Upper lobe of left lung (tissue), 6 donors: ENCODE results near the gene MRM3. TPM values are rescaled to one million over a fixed set of nuclear protein-coding genes. Genes with fewer than 3 reads are reported as not detected.
"Not testable (repeated sequence)": the region's sequence is repeated elsewhere in the genome, so short reads cannot be mapped to it uniquely, and the experiment has no call there.

ENCODE experiments used
- ATAC-seq, 2 donors: fragments of 200-7000 bp; cut with Tn5 transposase; one replicate each; pipeline ENCODE4 v1.9.1; 2022; ENCODE audit warnings: mild to moderate bottlenecking in 2 of 2, moderate library complexity in 2 of 2; ENCODE audit not compliant: low FRiP score in 2 of 2
- DNase-seq, 2 donors: peaks; one replicate each; pipeline ENCODE4 v3.0.0-alpha.2; 2019 to 2020
- H3K27ac ChIP-seq, 4 donors: fragments of 200-600 bp; sonication (generic); one replicate each; pipeline ENCODE4 v1.5.1; 2016 to 2019
- H3K27me3 ChIP-seq, 4 donors: fragments of 200-600 bp; sonication (generic); one replicate each; pipeline ENCODE4 v1.5.1; 2017 to 2019
- H3K36me3 ChIP-seq, 4 donors: fragments of 200-600 bp; sonication (generic); one replicate each; pipeline ENCODE4 v1.5.1; 2016 to 2019
- H3K4me1 ChIP-seq, 4 donors: fragments of 200-600 bp; sonication (generic); one replicate each; pipeline ENCODE4 v1.5.1; 2018 to 2019
- H3K4me3 ChIP-seq, 4 donors: fragments of 200-600 bp; sonication (generic); one replicate each; pipeline ENCODE4 v1.5.1; 2017 to 2019; ENCODE audit warnings: mild to moderate bottlenecking in 2 of 4, moderate library complexity in 1 of 4
- H3K9me3 ChIP-seq, 4 donors: fragments of 200-600 bp; sonication (generic); one replicate each; pipeline ENCODE4 v1.5.1; 2018 to 2019
- EP300 ChIP-seq, 4 donors: sonication (generic); formaldehyde crosslinking; IDR thresholded peaks; one replicate each; pipeline ENCODE4 v1.5.1; 2017; ENCODE audit warnings: antibody characterized with exemption in 4 of 4, control low read depth in 2 of 4
- POLR2A ChIP-seq, 4 donors: fragments of 450-650 bp; IDR thresholded peaks; one replicate each; pipeline ENCODE4 v1.5.1; 2016 to 2017; ENCODE audit warnings: antibody characterized with exemption in 4 of 4, mild to moderate bottlenecking in 2 of 4
- POLR2AphosphoS5 ChIP-seq, 2 donors: sonication (generic); formaldehyde crosslinking; IDR thresholded peaks; one replicate each; pipeline ENCODE4 v1.5.1; 2017; ENCODE audit warnings: antibody characterized with exemption in 2 of 2
- WGBS, 2 donors: methylation state at CpG; one replicate each; pipeline ENCODE4 v1.1.5; 2017 to 2018; 5-methylcytosine and 5-hydroxymethylcytosine counted together
- total RNA-seq, 6 donors: library from RNA; depleted of rRNA in 4 of 6; stranded (reverse); fragments of >200 nt in 4 of 6; gene quantifications; one replicate each; pipeline versions ENCODE4 v1.1.0 to v1.2.1, GENCODE V29; 2016 to 2021
- TF ChIP-seq, protein P1 (sequence below), 6 experiments: fragments of 450-650 bp in 4 of 6; fragments of 200-600 bp in 2 of 6; sonication (generic) in 2 of 6; IDR thresholded peaks; one replicate each; pipeline ENCODE4 v1.5.1; 2016 to 2019; ENCODE audit warnings: antibody characterized with exemption in 6 of 6
- donor health status: DM: no; HTN: no; CAD: no; lungs with moderate emphysema.
- donor health status: DM: no; HTN: yes; CAD: no; lungs with severe emphysema.

MRM3 gene
- total RNA-seq, 6 donors from 2014 or later, result 9.8 to 17.8 (median 13.2) TPM

DNA sequence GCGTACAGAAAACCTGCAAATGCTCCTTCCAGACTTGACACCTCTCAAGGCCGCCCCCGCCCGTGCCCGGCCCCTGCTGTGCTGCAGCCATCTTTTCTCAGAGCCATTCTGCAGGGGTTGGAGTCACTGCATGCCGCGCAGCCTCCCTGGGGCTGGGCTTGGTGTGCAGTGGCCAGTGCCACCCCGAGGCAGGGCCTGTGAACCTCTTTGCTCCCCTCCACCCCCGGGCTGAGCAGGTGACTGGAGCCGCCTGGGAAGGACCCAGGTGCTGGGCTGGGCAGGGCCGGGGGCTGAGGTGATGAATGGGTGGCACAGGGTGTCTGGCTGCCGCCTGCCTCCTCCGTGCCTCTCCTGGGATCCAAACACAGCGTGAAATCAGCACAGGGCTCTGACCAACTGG is 20.3 kb downstream of the MRM3 start:
- no peak overlapping the region for H3K27ac ChIP-seq
- H3K4me3 ChIP-seq, result no peak overlapping the region
- TF ChIP-seq POLR2A (IDR thresholded peaks at IDR 0.05) (no peak), EP300 (IDR thresholded peaks at IDR 0.05) (no peak), POLR2AphosphoS5 (IDR thresholded peaks at IDR 0.05) (no peak)
- TF ChIP-seq, protein P1, sequence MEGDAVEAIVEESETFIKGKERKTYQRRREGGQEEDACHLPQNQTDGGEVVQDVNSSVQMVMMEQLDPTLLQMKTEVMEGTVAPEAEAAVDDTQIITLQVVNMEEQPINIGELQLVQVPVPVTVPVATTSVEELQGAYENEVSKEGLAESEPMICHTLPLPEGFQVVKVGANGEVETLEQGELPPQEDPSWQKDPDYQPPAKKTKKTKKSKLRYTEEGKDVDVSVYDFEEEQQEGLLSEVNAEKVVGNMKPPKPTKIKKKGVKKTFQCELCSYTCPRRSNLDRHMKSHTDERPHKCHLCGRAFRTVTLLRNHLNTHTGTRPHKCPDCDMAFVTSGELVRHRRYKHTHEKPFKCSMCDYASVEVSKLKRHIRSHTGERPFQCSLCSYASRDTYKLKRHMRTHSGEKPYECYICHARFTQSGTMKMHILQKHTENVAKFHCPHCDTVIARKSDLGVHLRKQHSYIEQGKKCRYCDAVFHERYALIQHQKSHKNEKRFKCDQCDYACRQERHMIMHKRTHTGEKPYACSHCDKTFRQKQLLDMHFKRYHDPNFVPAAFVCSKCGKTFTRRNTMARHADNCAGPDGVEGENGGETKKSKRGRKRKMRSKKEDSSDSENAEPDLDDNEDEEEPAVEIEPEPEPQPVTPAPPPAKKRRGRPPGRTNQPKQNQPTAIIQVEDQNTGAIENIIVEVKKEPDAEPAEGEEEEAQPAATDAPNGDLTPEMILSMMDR (IDR thresholded peaks at IDR 0.05), result no peak
- WGBS, 2 donors, result 96% methylated on average over 14 of the region's 14 CpGs; no CpG with 5 or more reads in 1 of the 2 donors
- H3K27me3 ChIP-seq, result no peaks in the 10 kb centered on the region
- no peak for ATAC-seq
- no peaks in the 10 kb centered on the region for H3K9me3 ChIP-seq
- peak in 1 of 2 donors; percentile 82 for DNase-seq
- H3K36me3 ChIP-seq, result peaks cover 0 to 33% (median 10%) of the 10 kb centered on the region in 4 donors
- H3K4me1 ChIP-seq, result peaks cover 0 to 3% (median 0%) of the 10 kb centered on the region in 4 donors

DNA sequence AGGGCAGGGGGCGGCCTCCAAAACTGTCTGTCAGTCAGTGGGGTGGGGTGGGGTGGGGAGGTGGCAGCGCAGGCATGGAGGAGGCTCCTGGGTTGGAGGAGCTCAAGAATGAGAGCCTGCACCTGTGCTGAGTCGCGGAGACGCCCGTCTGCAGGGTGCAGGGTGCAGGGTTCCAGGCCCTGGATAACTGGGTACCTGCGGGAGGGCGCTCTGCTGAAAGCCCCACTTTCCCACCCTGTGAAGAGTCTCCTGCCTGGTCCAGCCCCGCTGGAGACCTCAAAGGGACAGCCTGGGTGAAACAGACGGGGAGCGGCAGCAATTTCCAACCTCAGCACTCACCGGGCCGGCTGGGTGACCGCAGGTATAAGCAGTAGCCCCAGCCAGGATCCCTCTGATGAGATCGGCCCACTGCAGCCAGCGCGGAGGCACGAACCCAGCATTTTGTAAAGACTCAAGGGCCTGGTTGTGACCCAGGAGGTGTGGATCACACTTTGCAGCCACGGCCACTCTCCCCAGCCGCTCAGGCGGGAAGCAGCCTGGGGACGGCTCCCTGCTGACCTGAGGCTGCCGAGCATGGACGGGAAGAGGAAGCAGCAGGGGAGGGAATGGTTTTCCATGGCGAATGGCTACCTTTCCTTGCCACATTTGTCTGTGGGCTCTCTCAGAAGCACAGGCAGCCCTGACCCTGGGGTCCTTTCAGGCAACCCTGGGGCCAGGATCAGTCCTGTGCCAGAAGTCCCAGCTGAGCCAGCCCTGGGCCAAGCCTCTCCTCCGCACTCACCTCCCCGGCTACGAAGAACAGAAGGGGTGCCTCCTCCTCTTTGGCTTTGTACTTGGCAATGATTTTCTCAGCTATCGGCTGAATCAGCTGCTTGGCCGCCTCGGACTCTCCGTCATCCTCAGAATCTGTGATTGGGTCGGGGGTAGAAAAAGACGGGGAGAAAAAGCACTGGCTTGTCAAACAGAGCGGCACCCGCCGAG is 21.0 kb downstream of the MRM3 start:
- Histone ChIP-seq H3K27ac (no peak overlapping the region), H3K27me3 (no peaks in the 10 kb centered on the region), H3K4me3 (no peak overlapping the region), H3K4me1 (no peaks in the 10 kb centered on the region), H3K36me3 (peaks cover 0 to 33% (median 10%) of the 10 kb centered on the region in 4 donors), H3K9me3 (no peaks in the 10 kb centered on the region)
- TF ChIP-seq POLR2A (IDR thresholded peaks at IDR 0.05) (no peak), EP300 (IDR thresholded peaks at IDR 0.05) (no peak), POLR2AphosphoS5 (IDR thresholded peaks at IDR 0.05) (no peak)
- TF ChIP-seq, protein P1 (IDR thresholded peaks at IDR 0.05), result no peak
- peak in 1 of 2 donors; percentile 65 for DNase-seq
- WGBS, 2 donors, result 88 to 89% methylated on average over 23 to 33 of the region's 37 CpGs
- ATAC-seq, result no peak

DNA sequence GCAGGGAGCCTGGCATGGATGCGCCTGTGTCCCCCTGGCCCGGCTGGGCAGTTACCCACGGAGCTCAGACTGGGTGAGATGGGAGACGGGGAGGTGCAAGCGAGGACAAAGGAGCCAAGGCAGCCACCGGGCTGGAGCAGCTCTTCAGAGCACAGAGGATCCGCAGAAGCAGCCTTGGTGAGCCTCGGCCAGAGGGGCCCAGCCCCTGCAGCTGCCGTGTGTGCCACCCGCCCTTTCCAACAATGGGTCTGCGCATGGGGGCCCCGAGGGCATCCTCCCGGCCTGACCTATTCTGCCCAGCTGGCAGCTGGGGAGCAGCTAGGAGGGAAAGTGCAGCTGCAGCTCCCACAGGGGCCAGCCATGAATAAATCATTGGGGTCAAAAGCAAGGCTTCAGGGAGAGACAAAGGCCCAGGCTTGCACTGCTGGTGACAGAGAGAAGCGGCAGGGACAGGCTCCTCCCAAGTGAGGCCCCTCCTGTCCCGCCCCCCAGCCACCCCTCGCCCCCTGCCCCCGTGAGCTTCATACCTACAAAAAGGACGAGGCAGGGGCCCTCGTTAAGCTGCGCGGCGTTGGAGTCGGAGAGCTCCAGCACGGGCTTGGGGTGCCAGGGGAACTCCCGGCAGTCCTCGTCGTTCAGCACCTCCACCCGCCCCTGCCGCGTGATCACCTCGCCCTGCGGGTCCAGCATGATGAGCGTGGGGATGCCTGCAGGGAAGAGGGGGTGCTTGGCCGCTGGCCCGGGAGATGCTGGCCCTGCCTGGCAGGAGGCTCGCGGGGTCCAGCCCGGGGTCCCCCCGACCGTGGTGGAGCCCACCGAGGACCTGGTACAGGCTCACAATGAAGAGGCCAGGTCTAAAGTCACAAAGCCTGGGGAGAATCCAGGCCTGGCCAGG is 22.6 kb downstream of the MRM3 start:
- H3K27me3 ChIP-seq, result no peaks in the 10 kb centered on the region
- no peak for TF ChIP-seq POLR2AphosphoS5 (IDR thresholded peaks at IDR 0.05)
- H3K36me3 ChIP-seq, result peaks cover 0 to 33% (median 10%) of the 10 kb centered on the region in 4 donors
- DNase-seq (peak in 1 of 2 donors; percentile 69), ATAC-seq (no peak)
- H3K9me3 ChIP-seq, result no peaks in the 10 kb centered on the region
- no peaks in the 10 kb centered on the region for H3K4me1 ChIP-seq
- H3K27ac ChIP-seq, result no peak overlapping the region
- WGBS, 2 donors, result 89 to 92% methylated on average over 13 to 20 of the region's 41 CpGs
- no peak overlapping the region for H3K4me3 ChIP-seq

DNA sequence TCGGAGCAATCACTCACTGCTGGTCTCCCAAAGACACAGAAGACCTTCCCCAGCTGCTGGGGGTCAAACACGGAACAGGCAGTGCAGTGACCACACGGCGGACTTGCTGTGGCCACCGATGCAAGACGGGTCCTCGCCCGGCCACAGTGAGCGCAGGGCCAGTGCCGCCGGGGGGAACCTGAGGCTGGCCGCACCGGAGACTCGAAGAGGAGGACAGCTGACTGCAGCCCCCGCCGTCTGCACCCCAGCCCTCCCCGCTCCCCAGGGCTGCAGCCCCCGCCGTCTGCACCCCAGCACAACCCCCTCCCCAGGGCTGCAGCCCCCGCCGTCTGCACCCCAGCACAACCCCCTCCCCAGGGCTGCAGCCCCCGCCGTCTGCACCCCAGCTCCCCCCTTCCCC is 23.7 kb downstream of the MRM3 start:
- ATAC-seq, H3K27me3 ChIP-seq, H3K27ac ChIP-seq, H3K4me3 ChIP-seq, H3K9me3 ChIP-seq, H3K4me1 ChIP-seq: not testable (repeated sequence)
- H3K36me3 ChIP-seq, result peaks cover 0 to 23% (median 7%) of the 10 kb centered on the region in 4 donors
- whole genome bisulfite sequencing, 2 donors, result 94 to 98% methylated on average over 11 to 19 of the region's 23 CpGs
- peak in 1 of 2 donors; percentile 72 for DNase-seq

DNA sequence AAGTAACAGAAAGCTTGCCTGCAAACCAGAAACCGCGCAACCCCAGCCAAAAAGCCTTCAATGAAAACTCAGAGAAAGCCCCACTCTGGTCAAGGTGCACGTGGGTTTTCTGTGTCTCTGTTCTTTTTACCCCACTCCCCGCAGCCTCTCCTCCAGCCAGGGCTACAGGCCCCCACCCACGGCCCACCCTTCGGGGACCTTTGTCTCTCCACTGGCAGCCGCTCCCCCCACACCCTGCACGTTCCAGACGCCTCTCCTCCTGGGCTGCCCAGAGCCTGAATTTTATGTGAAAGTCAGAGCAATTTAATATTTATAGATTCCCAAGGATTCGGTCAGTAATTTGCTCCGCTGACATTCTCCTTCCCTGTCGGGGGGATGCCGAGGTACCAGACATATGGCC is 24.2 kb downstream of the MRM3 start:
- no peaks in the 10 kb centered on the region for H3K27me3 ChIP-seq
- H3K9me3 ChIP-seq, result no peaks in the 10 kb centered on the region
- no peaks in the 10 kb centered on the region for H3K4me1 ChIP-seq
- H3K4me3 ChIP-seq, result no peak overlapping the region
- no peak for TF ChIP-seq POLR2AphosphoS5 (IDR thresholded peaks at IDR 0.05)
- TF ChIP-seq EP300 (IDR thresholded peaks at IDR 0.05), result no peak
- TF ChIP-seq, protein P1 (IDR thresholded peaks at IDR 0.05), result no peak
- no peak for TF ChIP-seq POLR2A (IDR thresholded peaks at IDR 0.05)
- H3K36me3 ChIP-seq, result peaks cover 0 to 21% (median 5%) of the 10 kb centered on the region in 4 donors
- 83 to 87% methylated on average over 11 to 13 of the region's 13 CpGs for WGBS, 2 donors
- no peak overlapping the region for H3K27ac ChIP-seq
- ATAC-seq (no peak), DNase-seq (peak in 1 of 2 donors; percentile 40)
